ENCODE data around the gene ADNP. TPM values are rescaled to one million over a fixed set of nuclear protein-coding genes. Genes with fewer than 3 reads are reported as not detected.

ADNP gene
- total RNA-seq, 1 experiment from 2014 or later: 27.5 TPM

GRCh38 chr20:50856475-50857041 lies 74.7 kb downstream of the ADNP start:
- no TSS peak for BruUV-seq (replicated peaks)
- H3K27ac ChIP-seq (ENCODE audit: low read length): no peak overlapping the region
- no peaks in the 10 kb centered on the region for H3K27me3 ChIP-seq (ENCODE audit: low read length)
- H3K4me2 ChIP-seq (ENCODE audit: low read length): no peak overlapping the region
- H3K4me3 ChIP-seq (ENCODE audit: low read length): no peak overlapping the region
- no peak overlapping the region for H2AFZ ChIP-seq (ENCODE audit: low read length)
- intact Hi-C loops (cut with micrococcal nuclease): no loop called here
- ATAC-seq: no peak
- H3K9ac ChIP-seq (ENCODE audit: low read length): no peak overlapping the region
- H3K36me3 ChIP-seq (ENCODE audit: low read depth, low read length): no peaks in the 10 kb centered on the region
- no peaks in the 10 kb centered on the region for H3K9me3 ChIP-seq (ENCODE audit: low read length)
- no peaks in the 10 kb centered on the region for H3K4me1 ChIP-seq (ENCODE audit: insufficient read depth, low read length)
- POLR2A ChIA-PET (ENCODE audit: unreplicated experiment): no interaction called here
- no peaks in the 10 kb centered on the region for H3F3A ChIP-seq (ENCODE audit: low read length, unreplicated experiment)
- no peak for DNase-seq
- no peaks in the 10 kb centered on the region for H3K9me2 ChIP-seq (replicated peaks; ENCODE audit: low read length)
- H3K79me2 ChIP-seq (ENCODE audit: low read length): no peaks in the 10 kb centered on the region
- CTCF ChIA-PET: no interaction called here
- TF ChIP-seq EZH2phosphoT487 (IDR thresholded peaks at IDR 0.05; ENCODE audit: borderline replicate concordance, low read length) (no peak), EZH2 (IDR thresholded peaks at IDR 0.05; ENCODE audit: low read length, unreplicated experiment) (no peak)
- TF ChIP-seq, protein P1, sequence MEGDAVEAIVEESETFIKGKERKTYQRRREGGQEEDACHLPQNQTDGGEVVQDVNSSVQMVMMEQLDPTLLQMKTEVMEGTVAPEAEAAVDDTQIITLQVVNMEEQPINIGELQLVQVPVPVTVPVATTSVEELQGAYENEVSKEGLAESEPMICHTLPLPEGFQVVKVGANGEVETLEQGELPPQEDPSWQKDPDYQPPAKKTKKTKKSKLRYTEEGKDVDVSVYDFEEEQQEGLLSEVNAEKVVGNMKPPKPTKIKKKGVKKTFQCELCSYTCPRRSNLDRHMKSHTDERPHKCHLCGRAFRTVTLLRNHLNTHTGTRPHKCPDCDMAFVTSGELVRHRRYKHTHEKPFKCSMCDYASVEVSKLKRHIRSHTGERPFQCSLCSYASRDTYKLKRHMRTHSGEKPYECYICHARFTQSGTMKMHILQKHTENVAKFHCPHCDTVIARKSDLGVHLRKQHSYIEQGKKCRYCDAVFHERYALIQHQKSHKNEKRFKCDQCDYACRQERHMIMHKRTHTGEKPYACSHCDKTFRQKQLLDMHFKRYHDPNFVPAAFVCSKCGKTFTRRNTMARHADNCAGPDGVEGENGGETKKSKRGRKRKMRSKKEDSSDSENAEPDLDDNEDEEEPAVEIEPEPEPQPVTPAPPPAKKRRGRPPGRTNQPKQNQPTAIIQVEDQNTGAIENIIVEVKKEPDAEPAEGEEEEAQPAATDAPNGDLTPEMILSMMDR (conservative IDR thresholded peaks at IDR 0.05; ENCODE audit: low read depth, low read length): no peak
- no peaks in the 10 kb centered on the region for H4K20me1 ChIP-seq (ENCODE audit: low read length)

GRCh38 chr20:50855498-50856474 lies 75.5 kb downstream of the ADNP start:
- CTCF ChIA-PET: no interaction called here
- no peak overlapping the region for H2AFZ ChIP-seq (ENCODE audit: low read length)
- intact Hi-C loops (cut with micrococcal nuclease): no loop called here
- no peaks in the 10 kb centered on the region for H3K36me3 ChIP-seq (ENCODE audit: low read depth, low read length)
- H3K9me2 ChIP-seq (replicated peaks; ENCODE audit: low read length): no peaks in the 10 kb centered on the region
- peak; percentile 30 for DNase-seq
- peak; percentile 75 for ATAC-seq
- no peaks in the 10 kb centered on the region for H3K4me1 ChIP-seq (ENCODE audit: insufficient read depth, low read length)
- no peaks in the 10 kb centered on the region for H3K9me3 ChIP-seq (ENCODE audit: low read length)
- POLR2A ChIA-PET (ENCODE audit: unreplicated experiment): no interaction called here
- no peaks in the 10 kb centered on the region for H3K79me2 ChIP-seq (ENCODE audit: low read length)
- H3K9ac ChIP-seq (ENCODE audit: low read length): no peak overlapping the region
- H3F3A ChIP-seq (ENCODE audit: low read length, unreplicated experiment): no peaks in the 10 kb centered on the region
- no peak overlapping the region for H3K27ac ChIP-seq (ENCODE audit: low read length)
- no peak overlapping the region for H3K4me2 ChIP-seq (ENCODE audit: low read length)
- H4K20me1 ChIP-seq (ENCODE audit: low read length): no peaks in the 10 kb centered on the region
- TF ChIP-seq EZH2 (IDR thresholded peaks at IDR 0.05; ENCODE audit: low read length, unreplicated experiment) (no peak), EZH2phosphoT487 (IDR thresholded peaks at IDR 0.05; ENCODE audit: borderline replicate concordance, low read length) (no peak)
- TF ChIP-seq, protein P1 (conservative IDR thresholded peaks at IDR 0.05; ENCODE audit: low read depth, low read length): no peak
- no TSS peak for BruUV-seq (replicated peaks)
- no peaks in the 10 kb centered on the region for H3K27me3 ChIP-seq (ENCODE audit: low read length)
- no peak overlapping the region for H3K4me3 ChIP-seq (ENCODE audit: low read length)
